ENCODE results near the gene SLC25A13.

- TF ChIP-seq CSRNP3 (CRISPR knock-in tag; IDR thresholded peaks at IDR 0.05) (no peak), CSDC2 (CRISPR knock-in tag; IDR thresholded peaks at IDR 0.05) (no peak), POU6F1 (CRISPR knock-in tag; IDR thresholded peaks at IDR 0.05; ENCODE audit: borderline replicate concordance, low read depth) (no peak), TSHZ2 (CRISPR knock-in tag; IDR thresholded peaks at IDR 0.05) (no peak), PATZ1 (CRISPR knock-in tag; IDR thresholded peaks at IDR 0.05; ENCODE audit: borderline replicate concordance) (no peak), PPARA (CRISPR knock-in tag; IDR thresholded peaks at IDR 0.05; ENCODE audit: borderline replicate concordance) (no peak), GLIS3 (CRISPR knock-in tag; IDR thresholded peaks at IDR 0.05) (no peak), TCF4 (CRISPR knock-in tag; IDR thresholded peaks at IDR 0.05; ENCODE audit: borderline replicate concordance) (no peak), ZNF70 (CRISPR knock-in tag; IDR thresholded peaks at IDR 0.05) (no peak), CREB5 (CRISPR knock-in tag; IDR thresholded peaks at IDR 0.05; ENCODE audit: low read depth) (no peak)
These were observed 1.5 kb downstream of the SLC25A13 start for GRCh38 chr7:96320442-96320841.

Data from SK-N-SH treated with all-trans-retinoic acid at 6 μM for 48 hours (cell line).